IgD-negative memory B cell (primary cell): Measurements from ENCODE around the gene FOXP1. TPM values are rescaled to one million over a fixed set of nuclear protein-coding genes. Genes with fewer than 3 reads are reported as not detected.

Experiments
- H3K27ac Mint-ChIP-seq, 3 donors: one replicate each; pipeline ENCODE4 v1.8.0; 2020 to 2022; ENCODE audit warnings: mild to moderate bottlenecking in 3 of 3, mixed read lengths in 3 of 3, moderate library complexity in 1 of 3
- H3K27me3 Mint-ChIP-seq: one replicate; pipeline ENCODE4 v1.8.0; 2021; ENCODE audit warnings: mixed read lengths
- H3K36me3 Mint-ChIP-seq: one replicate; pipeline ENCODE4 v1.8.0; 2020; ENCODE audit warnings: mild to moderate bottlenecking, mixed read lengths
- H3K4me1 Mint-ChIP-seq, 3 donors: one replicate each; pipeline ENCODE4 v1.8.0; 2020 to 2022; ENCODE audit warnings: mixed read lengths in 3 of 3, mild to moderate bottlenecking in 1 of 3
- H3K4me3 Mint-ChIP-seq, 4 donors: one replicate each; pipeline ENCODE4 v1.8.0; 2020 to 2022; ENCODE audit warnings: mild to moderate bottlenecking in 4 of 4, mixed read lengths in 4 of 4, moderate library complexity in 3 of 4
- H3K9me3 Mint-ChIP-seq, 3 donors: one replicate each; pipeline ENCODE4 v1.8.0; 2020 to 2021; ENCODE audit warnings: mixed read lengths in 3 of 3, mild to moderate bottlenecking in 1 of 3
- polyA plus RNA-seq: library from polyadenylated mRNA; unstranded; fragments of 300-500 nt; fragmentation: Illumina TruSeq; gene quantifications from one replicate; pipeline ENCODE4 v1.2.3, GENCODE V29; 2021

Gene FOXP1
- polyA plus RNA-seq, 1 donor from 2014 or later: 277 TPM

DNA sequence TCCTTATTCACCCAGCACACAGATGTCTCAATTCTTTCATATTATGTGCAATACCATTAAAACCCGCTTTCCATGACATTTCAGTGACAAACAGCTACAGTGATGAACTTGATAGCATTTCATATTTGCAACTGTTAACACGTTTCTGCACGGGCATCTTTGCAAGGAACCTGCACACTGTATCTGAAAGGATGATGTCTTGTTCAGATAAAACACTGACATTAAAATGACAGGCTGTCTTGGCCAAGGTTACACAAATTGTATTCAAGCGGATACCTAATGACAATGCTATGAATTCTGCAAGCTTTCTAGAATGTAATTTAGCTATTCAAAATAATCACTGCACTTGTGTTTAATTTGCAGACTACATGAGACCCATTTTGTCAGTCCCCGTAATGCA lies 529.2 kb downstream of the FOXP1 start:
- no peaks in the 10 kb centered on the region for H3K27me3 Mint-ChIP-seq
- peak overlapping the region in 1 of 4 donors; percentile 19 for H3K4me3 Mint-ChIP-seq
- peak overlapping the region in 2 of 3 donors; percentile 25 to 62 for H3K27ac Mint-ChIP-seq
- H3K36me3 Mint-ChIP-seq: peaks cover 9% of the 10 kb centered on the region
- H3K4me1 Mint-ChIP-seq: peaks cover 40 to 82% (median 76%) of the 10 kb centered on the region in 3 donors
- no peaks in the 10 kb centered on the region for H3K9me3 Mint-ChIP-seq

DNA sequence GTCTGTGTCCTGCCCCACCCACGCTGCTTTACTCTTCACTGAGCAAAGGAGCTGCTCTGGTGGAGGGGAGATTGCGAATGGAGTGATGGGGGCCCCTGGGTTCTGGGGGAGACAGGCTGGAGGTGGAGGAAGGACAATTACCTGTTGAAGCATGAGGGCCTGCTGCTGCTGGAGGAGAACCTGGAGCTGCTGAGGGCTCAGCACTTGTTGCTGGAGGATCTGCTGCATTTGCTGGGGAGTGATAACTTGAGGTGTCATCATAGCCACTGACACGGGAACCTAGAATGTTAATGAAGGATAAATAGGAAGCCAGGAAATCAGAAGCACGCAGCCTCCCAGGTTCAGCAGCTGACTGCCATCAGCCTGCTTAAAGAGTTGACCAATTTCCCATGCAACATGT lies 530.0 kb downstream of the FOXP1 start:
- H3K36me3 Mint-ChIP-seq: peaks cover 12% of the 10 kb centered on the region
- peak overlapping the region in 2 of 4 donors; percentile 22 to 60 for H3K4me3 Mint-ChIP-seq
- peaks cover 46 to 82% (median 79%) of the 10 kb centered on the region in 3 donors for H3K4me1 Mint-ChIP-seq
- no peaks in the 10 kb centered on the region for H3K27me3 Mint-ChIP-seq
- no peaks in the 10 kb centered on the region for H3K9me3 Mint-ChIP-seq
- no peak overlapping the region for H3K27ac Mint-ChIP-seq

DNA sequence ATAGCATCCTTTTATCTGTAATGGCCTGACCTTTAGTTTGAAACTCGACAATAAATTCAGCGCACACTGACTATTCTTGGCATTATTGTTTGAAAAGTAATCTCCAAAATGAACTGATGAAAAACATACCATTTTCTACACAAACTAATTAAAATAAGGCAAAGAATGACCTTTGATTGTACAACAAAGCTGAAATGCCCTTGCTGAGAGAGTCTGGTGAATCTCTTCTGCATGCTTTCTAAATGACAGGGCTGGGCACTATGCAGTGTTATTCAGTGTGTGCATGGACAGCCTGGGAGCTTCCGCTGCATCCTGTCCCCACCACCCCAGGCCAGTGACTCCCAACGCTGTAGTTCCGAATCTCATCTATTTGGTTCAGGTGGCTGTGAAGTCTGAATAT lies 530.8 kb downstream of the FOXP1 start:
- Mint-ChIP-seq H3K4me3 (peak overlapping the region in 1 of 4 donors; percentile 22), H3K27me3 (no peaks in the 10 kb centered on the region), H3K4me1 (peaks cover 49 to 85% (median 81%) of the 10 kb centered on the region in 3 donors), H3K9me3 (no peaks in the 10 kb centered on the region), H3K36me3 (peaks cover 11% of the 10 kb centered on the region), H3K27ac (peak overlapping the region in 1 of 3 donors; percentile 44)

DNA sequence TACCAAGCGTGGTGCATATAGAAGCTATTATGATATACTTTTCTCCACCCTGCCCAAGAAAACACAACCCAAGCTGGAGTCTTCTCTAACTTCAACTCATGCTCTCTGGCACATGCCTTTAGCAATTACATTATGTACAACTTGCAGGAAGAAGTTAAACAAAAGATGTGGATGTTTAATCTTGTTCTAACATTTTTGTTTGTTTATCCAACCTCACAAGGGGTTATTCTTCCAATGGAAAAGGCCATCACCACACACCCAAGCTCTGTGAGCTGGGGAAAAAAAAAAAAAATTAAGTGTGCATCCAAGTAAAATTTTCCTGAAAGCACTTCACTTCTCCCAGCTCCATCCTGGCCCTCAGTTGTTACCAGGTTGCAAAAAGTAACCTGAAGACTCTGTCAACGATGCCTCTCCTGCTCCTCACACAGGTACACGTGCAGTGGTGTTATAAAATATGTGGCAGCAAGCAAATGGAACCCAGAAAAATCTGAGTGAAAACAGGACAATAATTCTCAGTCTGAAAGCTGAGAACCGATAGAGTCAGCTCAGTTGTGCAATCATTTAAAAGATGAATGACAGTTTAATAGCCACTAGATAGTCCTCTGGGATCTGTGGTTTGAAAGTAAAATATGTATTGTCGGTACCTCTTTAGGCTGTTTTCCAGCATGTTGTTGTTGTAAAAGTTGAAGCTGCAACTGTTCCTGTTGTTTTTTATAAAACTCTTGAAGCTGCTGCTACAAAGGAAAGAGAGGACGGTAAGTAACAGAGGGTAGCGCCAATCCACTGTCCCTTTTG lies 531.4 kb downstream of the FOXP1 start:
- Mint-ChIP-seq H3K36me3 (peaks cover 11% of the 10 kb centered on the region), H3K4me1 (peaks cover 49 to 85% (median 80%) of the 10 kb centered on the region in 3 donors), H3K9me3 (no peaks in the 10 kb centered on the region), H3K27me3 (no peaks in the 10 kb centered on the region), H3K27ac (peak overlapping the region in 1 of 3 donors; percentile 22), H3K4me3 (no peak overlapping the region)

DNA sequence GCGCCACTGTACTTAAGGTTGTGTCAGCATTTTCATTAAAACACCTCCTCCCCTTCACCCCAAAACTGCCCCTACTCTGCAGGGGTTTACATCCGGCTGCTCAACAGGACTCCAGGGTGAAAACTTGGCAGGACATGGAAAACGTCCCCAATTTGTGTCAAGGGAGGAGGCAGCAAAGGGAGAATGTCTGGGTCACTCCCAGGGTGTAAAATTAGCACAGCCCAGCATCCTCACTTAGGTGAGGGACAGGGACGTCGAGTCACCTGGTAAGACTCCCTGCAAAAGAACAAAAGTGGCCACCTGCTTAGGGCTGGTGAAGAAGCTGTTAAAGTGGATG lies 532.3 kb downstream of the FOXP1 start:
- Mint-ChIP-seq H3K27me3 (no peaks in the 10 kb centered on the region), H3K9me3 (no peaks in the 10 kb centered on the region), H3K36me3 (peaks cover 11% of the 10 kb centered on the region), H3K4me1 (peaks cover 54 to 83% (median 80%) of the 10 kb centered on the region in 3 donors), H3K4me3 (peak overlapping the region in 2 of 4 donors; percentile 6 to 38), H3K27ac (peak overlapping the region in 1 of 3 donors; percentile 86)

DNA sequence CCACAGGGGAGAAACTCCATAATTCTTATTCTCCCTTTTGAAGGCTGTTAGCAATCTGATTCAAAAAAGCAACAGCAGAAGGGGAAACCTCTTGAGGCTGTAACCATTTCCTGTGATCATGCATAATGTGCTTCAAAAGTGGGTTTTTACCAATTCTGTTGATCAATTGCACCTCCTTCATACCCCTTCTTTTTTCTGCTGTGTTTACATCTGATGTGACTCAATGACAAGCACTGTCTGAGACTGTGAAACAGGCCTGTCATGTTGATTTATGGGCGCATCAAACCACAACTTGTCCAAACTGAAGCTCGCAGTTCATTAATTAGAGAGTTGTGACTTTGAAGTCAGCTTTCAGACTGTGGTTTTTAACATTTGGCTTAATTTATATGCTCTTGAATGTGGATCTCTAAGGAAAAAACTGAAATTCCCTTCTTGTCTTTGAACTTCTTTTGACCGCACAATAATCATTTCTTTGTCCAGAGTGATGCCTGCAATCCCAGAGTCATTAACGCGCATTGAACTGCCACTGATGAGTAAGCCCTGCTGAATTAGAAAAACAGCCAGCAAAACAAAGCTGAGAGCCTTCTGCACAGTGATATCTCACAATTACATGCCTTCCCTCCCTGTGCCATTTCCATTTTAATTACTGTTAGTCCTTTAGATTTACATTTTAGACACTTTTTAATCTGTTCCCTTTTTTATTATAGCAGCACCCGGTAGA lies 532.8 kb downstream of the FOXP1 start:
- no peaks in the 10 kb centered on the region for H3K27me3 Mint-ChIP-seq
- peak overlapping the region in 2 of 4 donors; percentile 6 to 82 for H3K4me3 Mint-ChIP-seq
- no peaks in the 10 kb centered on the region for H3K9me3 Mint-ChIP-seq
- H3K4me1 Mint-ChIP-seq: peaks cover 59 to 84% (median 80%) of the 10 kb centered on the region in 3 donors
- peak overlapping the region in 2 of 3 donors; percentile 14 to 86 for H3K27ac Mint-ChIP-seq
- peaks cover 14% of the 10 kb centered on the region for H3K36me3 Mint-ChIP-seq

DNA sequence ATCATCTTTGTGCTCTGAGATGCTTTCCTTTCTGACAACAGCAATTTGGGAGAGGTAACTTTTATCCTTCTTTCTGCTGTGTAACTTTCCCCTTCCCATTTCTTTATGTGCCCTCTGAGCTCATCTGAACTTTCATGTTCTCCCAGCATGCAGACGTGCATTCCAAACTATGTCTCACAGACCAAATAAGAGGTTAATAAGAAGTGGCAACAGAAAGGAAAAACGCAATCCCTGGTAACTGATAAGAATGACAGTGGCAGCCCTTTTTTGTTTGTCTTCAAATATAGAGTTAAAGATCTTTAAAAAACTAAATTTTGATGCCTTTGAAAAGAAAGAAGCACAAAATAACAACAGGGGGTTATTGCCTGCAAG lies 533.4 kb downstream of the FOXP1 start:
- peak overlapping the region in 2 of 3 donors; percentile 60 to 86 for H3K27ac Mint-ChIP-seq
- H3K4me3 Mint-ChIP-seq: peak overlapping the region in 2 of 4 donors; percentile 6 to 82
- no peaks in the 10 kb centered on the region for H3K9me3 Mint-ChIP-seq
- H3K36me3 Mint-ChIP-seq: peaks cover 20% of the 10 kb centered on the region
- peaks cover 62 to 84% (median 82%) of the 10 kb centered on the region in 3 donors for H3K4me1 Mint-ChIP-seq
- no peaks in the 10 kb centered on the region for H3K27me3 Mint-ChIP-seq

DNA sequence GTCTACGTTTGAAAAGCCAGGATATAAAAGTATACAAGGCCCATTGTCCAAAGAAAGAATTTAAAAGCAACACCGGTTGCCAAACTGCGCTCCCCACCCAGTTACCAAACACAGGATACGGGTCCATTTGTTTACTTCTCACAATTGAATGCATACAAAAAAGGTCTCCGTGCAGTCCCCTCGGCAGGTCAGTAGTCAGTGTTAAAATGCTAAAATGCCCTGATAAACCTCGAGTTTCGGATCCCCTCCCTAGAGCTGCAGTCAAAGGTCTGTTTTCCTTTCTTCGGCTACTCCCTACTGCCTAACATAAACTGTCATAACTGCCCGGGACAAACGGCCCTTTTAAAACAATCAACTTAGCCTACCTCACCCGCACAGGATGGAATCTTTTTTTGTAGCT lies 534.6 kb downstream of the FOXP1 start:
- peaks cover 26% of the 10 kb centered on the region for H3K36me3 Mint-ChIP-seq
- H3K27ac Mint-ChIP-seq: peak overlapping the region in 2 of 3 donors; percentile 81 to 86
- H3K27me3 Mint-ChIP-seq: no peaks in the 10 kb centered on the region
- H3K4me3 Mint-ChIP-seq: peak overlapping the region in 3 of 4 donors; percentile 36 to 72 (median 71)
- peaks cover 66 to 89% (median 82%) of the 10 kb centered on the region in 3 donors for H3K4me1 Mint-ChIP-seq
- H3K9me3 Mint-ChIP-seq: no peaks in the 10 kb centered on the region

DNA sequence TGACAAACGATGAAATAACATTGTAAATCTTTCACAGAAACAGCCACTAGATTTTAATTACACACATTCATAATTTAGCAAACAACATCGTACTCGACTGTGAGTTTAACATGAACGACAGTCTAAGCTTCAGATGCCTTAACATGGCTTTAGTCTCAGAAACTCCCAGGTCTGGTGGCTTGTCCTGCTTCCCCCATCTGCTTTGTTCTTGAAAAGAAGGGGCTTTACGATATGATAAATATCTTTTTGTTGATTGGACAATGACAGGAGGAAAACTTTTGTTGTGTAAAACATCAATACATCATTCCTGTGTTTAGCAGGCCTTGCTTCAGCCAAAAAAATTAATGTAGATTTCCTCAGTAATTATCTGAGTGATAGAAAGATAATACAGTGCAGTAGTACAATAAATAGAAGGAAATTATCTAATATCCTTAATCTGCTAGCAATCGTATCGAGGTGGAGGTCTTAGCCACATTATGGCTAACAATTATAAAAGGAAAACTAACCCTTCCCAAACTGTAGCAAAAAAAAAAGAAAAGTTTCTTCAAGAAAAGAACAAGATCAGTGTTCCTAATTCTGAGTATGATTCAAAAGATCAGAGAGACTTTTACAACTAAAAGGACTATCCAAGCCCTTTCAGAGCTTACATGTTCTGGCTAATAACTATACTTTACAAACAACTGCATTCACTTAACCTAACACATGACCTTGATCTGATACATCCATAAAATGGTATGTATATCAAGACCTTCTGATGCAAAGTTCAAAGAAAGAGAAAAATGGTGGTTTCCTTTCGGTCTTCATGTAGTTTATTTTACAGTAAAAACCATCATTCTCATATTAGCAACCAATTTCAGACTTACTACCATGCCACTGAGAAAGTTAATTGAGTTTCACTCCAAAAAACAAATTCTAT lies 535.7 kb downstream of the FOXP1 start:
- Mint-ChIP-seq H3K27me3 (no peaks in the 10 kb centered on the region), H3K9me3 (no peaks in the 10 kb centered on the region), H3K36me3 (peaks cover 24% of the 10 kb centered on the region), H3K4me1 (peaks cover 63 to 84% (median 75%) of the 10 kb centered on the region in 3 donors), H3K4me3 (peak overlapping the region in 3 of 4 donors; percentile 7 to 75 (median 39)), H3K27ac (peak overlapping the region in 2 of 3 donors; percentile 86)

DNA sequence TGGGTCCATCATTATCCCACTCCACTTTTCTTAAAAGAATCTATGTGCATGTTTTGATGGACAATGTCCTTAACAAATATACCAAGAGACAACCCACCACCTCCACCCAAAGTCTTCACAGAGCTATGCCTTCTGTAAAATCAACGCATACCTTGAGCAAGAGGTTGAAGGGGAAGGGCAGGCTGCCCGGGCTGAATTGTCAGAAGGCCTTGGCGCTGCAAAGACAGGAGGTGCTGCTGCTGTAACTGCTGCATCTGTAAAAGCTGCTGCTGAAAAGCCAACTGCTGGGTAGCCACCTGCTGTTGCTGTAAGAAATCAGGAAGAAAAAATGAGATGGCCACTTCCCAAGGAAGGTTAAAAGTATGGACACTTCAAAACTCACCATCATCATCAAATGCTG lies 536.7 kb downstream of the FOXP1 start:
- H3K4me3 Mint-ChIP-seq: peak overlapping the region in 2 of 4 donors; percentile 80 to 92
- H3K36me3 Mint-ChIP-seq: peaks cover 24% of the 10 kb centered on the region
- H3K4me1 Mint-ChIP-seq: peaks cover 57 to 80% (median 69%) of the 10 kb centered on the region in 3 donors
- H3K27me3 Mint-ChIP-seq: no peaks in the 10 kb centered on the region
- no peaks in the 10 kb centered on the region for H3K9me3 Mint-ChIP-seq
- H3K27ac Mint-ChIP-seq: peak overlapping the region; percentile 86 to 88 (median 86)

DNA sequence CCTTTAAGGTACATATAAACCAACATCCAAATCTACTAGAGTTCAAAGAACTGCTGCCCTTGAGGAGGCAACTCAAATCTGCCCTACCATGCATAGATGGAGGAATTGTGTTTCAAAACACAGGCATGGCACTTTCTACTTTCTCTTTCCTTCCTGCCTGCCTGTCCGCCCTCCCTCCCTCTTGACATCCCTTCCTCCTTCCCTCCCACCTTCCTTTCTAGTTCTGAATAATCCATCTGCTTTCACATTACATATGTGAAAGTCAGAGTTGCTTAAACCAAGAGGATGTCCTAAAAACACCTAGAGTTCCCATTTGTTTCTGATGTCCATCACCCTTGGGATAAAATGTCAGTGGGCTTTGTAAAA lies 537.6 kb downstream of the FOXP1 start:
- peaks cover 54 to 71% (median 61%) of the 10 kb centered on the region in 3 donors for H3K4me1 Mint-ChIP-seq
- no peaks in the 10 kb centered on the region for H3K9me3 Mint-ChIP-seq

DNA sequence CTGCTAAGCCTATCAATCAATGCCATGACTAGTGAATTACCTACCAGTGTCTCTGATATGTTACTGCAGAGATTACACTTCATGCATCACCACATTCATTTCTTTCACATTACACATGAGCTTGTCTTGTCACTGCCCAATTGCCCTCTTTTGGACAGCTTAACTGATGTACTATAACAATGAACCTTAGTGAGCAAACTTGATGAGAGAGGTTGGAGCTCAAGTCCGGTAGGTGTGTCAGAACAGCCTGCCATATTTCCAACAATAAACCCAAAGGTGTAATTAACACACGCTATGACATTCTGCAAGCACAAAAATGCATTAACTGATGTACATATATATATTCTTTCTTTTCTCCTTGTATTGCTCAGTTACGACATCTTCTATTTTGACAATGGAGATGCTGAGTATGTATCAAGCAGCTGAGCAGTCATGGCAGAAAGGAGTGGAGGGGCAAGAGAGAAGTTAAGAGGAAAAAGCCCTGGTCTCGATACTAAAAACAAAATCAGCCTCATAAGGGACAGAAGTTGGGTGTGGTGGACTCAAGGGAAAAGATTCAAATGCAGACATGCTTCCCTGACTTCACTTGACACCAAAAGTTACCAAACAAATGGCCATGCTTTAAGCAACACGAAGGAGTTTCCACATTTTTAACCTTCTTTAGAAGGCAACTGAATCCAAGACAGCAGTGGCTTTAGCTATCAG lies 538.2 kb downstream of the FOXP1 start:
- H3K4me3 Mint-ChIP-seq: peak overlapping the region; percentile 22 to 92 (median 65)
- peak overlapping the region; percentile 86 to 88 (median 86) for H3K27ac Mint-ChIP-seq
- H3K27me3 Mint-ChIP-seq: no peaks in the 10 kb centered on the region
- peaks cover 50 to 71% (median 57%) of the 10 kb centered on the region in 3 donors for H3K4me1 Mint-ChIP-seq
- peaks cover 25% of the 10 kb centered on the region for H3K36me3 Mint-ChIP-seq
- H3K9me3 Mint-ChIP-seq: no peaks in the 10 kb centered on the region

More for the DNA sequence above, 537.6 kb downstream of the FOXP1 start:
- no peaks in the 10 kb centered on the region for H3K27me3 Mint-ChIP-seq
- peak overlapping the region; percentile 22 to 92 (median 65) for H3K4me3 Mint-ChIP-seq
- H3K36me3 Mint-ChIP-seq: peaks cover 24% of the 10 kb centered on the region
- H3K27ac Mint-ChIP-seq: peak overlapping the region; percentile 86 to 88 (median 86)

DNA sequence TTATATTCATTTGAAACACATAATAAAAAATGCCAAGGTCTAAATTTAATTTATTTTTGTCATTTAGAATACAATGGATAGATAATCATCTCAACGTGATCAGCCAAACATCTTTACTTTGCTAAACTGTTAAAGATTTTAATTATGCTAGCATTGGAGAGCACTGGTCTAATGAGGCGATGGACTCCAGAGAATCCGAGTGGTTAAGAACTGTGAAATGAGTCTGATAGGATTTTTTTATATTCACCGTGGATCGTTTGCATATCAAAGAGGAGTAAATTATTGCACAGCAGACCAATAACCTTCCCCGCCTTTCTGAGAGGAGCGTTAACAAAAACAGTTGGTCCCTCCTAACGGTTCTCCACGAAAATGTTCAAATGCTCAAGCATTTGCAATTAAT lies 540.8 kb downstream of the FOXP1 start:
- H3K4me3 Mint-ChIP-seq: no peak overlapping the region
- H3K27ac Mint-ChIP-seq: peak overlapping the region in 1 of 3 donors; percentile 40
- no peaks in the 10 kb centered on the region for H3K9me3 Mint-ChIP-seq
- peaks cover 35 to 59% (median 41%) of the 10 kb centered on the region in 3 donors for H3K4me1 Mint-ChIP-seq
- H3K36me3 Mint-ChIP-seq: peaks cover 23% of the 10 kb centered on the region
- H3K27me3 Mint-ChIP-seq: no peaks in the 10 kb centered on the region

DNA sequence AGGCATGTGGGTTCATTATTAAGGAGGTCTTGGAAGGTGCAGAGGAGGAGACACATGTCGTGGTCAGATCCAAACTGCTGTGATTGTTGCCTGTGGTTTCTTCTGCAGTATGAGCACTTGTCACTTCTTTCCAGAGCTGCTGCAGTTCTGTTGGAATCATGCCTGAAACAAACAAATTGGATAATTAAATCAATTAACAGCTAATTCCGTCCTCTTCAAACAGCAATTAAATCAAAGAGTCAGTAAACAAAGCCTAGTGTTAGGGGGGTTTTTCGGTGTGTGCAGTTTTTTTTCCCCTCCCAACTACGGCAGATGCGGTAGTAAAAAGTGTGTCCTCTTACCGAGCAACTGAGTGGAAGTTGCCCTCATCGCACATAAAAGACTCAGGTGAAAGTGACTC lies 542.2 kb downstream of the FOXP1 start:
- Mint-ChIP-seq H3K4me3 (no peak overlapping the region), H3K36me3 (peaks cover 23% of the 10 kb centered on the region), H3K27ac (peak overlapping the region in 1 of 3 donors; percentile 41), H3K9me3 (no peaks in the 10 kb centered on the region), H3K27me3 (no peaks in the 10 kb centered on the region), H3K4me1 (peaks cover 26 to 47% (median 35%) of the 10 kb centered on the region in 3 donors)
